ENCODE measurements around the gene TFR2. TPM values are rescaled to one million over a fixed set of nuclear protein-coding genes. Genes with fewer than 3 reads are reported as not detected.

The TFR2 gene
- total RNA-seq, 1 experiment from 2014 or later = not detected

DNA sequence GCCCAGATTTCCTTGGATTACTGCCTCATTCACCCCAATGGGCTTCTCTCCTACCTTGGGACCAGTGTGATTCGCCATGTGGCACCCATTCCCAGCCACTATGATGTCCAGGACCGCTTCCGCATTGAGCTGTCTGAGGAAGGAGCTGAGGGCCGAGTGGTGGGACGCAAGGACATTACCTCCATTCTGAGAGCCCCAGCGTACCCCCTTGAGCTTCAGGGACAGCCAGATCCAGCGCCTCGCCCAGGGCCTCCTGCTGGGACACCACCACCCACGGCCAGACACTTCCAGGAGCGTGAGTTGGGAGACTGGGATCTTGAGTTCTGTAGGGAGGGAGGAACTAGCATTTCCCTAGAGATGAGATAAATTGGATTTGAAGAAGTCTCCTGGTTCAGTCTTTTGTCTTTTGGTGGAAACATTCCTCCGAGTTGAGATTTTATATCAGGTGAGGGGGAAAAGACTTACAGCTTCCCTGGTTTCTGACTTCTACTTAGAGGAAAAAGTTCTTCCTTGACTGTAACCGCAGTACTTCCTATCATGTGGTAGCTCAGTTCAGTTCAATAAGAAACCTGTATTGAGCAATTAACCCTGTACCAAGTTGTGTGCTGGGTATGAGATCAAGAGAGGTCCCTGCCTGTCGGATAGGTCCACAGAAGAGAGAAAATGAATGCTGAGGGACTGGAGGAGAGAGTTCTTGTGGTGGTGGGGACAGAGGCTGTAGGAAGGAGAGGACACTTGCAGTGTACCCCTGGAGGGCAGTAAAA is 27.8 kb downstream of the TFR2 start:
- Mint-ChIP-seq H3K36me3 (ENCODE audit: insufficient read depth, unreplicated experiment) (no peaks in the 10 kb centered on the region), H3K27me3 (ENCODE audit: insufficient read depth, unreplicated experiment) (no peaks in the 10 kb centered on the region), H3K27ac (ENCODE audit: low read depth, unreplicated experiment) (peak overlapping the region; percentile 99), H3K4me3 (ENCODE audit: unreplicated experiment) (peak overlapping the region; percentile 92), H3K4me1 (ENCODE audit: insufficient read depth, unreplicated experiment) (peaks cover 6% of the 10 kb centered on the region), H3K9me3 (ENCODE audit: unreplicated experiment) (no peaks in the 10 kb centered on the region)
- TF ChIP-seq, protein P1, sequence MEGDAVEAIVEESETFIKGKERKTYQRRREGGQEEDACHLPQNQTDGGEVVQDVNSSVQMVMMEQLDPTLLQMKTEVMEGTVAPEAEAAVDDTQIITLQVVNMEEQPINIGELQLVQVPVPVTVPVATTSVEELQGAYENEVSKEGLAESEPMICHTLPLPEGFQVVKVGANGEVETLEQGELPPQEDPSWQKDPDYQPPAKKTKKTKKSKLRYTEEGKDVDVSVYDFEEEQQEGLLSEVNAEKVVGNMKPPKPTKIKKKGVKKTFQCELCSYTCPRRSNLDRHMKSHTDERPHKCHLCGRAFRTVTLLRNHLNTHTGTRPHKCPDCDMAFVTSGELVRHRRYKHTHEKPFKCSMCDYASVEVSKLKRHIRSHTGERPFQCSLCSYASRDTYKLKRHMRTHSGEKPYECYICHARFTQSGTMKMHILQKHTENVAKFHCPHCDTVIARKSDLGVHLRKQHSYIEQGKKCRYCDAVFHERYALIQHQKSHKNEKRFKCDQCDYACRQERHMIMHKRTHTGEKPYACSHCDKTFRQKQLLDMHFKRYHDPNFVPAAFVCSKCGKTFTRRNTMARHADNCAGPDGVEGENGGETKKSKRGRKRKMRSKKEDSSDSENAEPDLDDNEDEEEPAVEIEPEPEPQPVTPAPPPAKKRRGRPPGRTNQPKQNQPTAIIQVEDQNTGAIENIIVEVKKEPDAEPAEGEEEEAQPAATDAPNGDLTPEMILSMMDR (IDR thresholded peaks at IDR 0.05; ENCODE audit: unreplicated experiment) = no peak
- intact Hi-C loops (cut with micrococcal nuclease) = loop anchor here (2.0 kb wide), 1 partner anchor 61 kb away; no protein-coding TSS in a partner anchor
- DNase-seq (ENCODE audit: unreplicated experiment) = no peak
- ChIA-PET POLR2A (interaction anchor here (0.6 to 2.8 kb wide), 4 partner anchors 28 to 369 kb away, joined by 3 to 49 read pairs (median 12); partner anchors contain the start of genes FBXO24, GNB2, LRCH4 and MEPCE), CTCF (interaction anchor here (0.6 to 2.7 kb wide), 9 partner anchors 12 to 92 kb away, joined by 3 to 21 read pairs (median 3); partner anchors contain the start of gene POP7)
- BruUV-seq (replicated peaks) = TSS peak; percentile 42

DNA sequence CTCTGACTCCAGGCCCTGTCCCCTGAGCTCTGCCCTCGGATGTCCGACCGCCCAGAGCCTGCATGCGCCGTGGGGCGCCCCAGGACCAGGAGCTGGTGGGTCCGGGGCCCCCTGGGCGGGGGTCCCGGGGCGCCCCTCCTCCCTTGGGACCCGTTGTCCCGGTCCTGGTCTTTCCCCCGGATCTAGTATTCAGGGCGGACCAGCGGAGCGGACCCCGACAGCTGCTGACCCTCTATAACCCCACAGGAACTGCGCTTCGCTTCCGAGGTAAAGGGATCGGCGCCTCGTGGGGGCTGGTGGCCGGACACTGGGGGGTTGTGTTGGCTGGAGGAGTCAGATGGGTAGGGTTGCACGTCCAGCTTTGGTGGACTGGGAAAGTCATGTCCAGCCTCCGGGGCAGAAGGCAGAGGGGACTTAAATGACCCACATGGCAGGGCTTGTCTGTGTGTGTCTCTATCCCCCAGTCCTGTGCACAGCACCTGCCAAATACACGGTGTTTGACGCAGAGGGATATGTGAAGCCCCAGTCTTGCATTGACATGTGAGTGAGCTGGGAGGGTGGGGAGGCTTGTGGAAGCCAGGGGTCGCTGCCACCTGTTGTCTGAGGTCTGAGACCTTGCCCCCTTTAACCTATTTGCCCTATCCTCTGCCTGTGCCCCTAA is 28.5 kb downstream of the TFR2 start:
- Mint-ChIP-seq H3K36me3 (ENCODE audit: insufficient read depth, unreplicated experiment) (peaks cover 6% of the 10 kb centered on the region), H3K27ac (ENCODE audit: low read depth, unreplicated experiment) (peak overlapping the region; percentile 99), H3K27me3 (ENCODE audit: insufficient read depth, unreplicated experiment) (no peaks in the 10 kb centered on the region), H3K4me3 (ENCODE audit: unreplicated experiment) (peak overlapping the region; percentile 92), H3K4me1 (ENCODE audit: insufficient read depth, unreplicated experiment) (peaks cover 6% of the 10 kb centered on the region), H3K9me3 (ENCODE audit: unreplicated experiment) (no peaks in the 10 kb centered on the region)
- no TSS peak for BruUV-seq (replicated peaks)
- ChIA-PET CTCF (interaction anchor here (0.7 to 2.7 kb wide), 12 partner anchors 12 to 898 kb away, joined by 3 to 21 read pairs (median 3); partner anchors contain the start of genes FBXO24, GNB2, LRCH4 and POP7), POLR2A (interaction anchor here (0.8 to 2.8 kb wide), 16 partner anchors 11 to 254 kb away, joined by 3 to 49 read pairs (median 4); partner anchors contain the start of genes FBXO24, GNB2, LRCH4 and MEPCE)
- DNase-seq (ENCODE audit: unreplicated experiment) = no peak
- TF ChIP-seq, protein P1 (IDR thresholded peaks at IDR 0.05; ENCODE audit: unreplicated experiment) = no peak
- intact Hi-C loops (cut with micrococcal nuclease) = loop anchor here (2.0 kb wide), 1 partner anchor 62 kb away; no protein-coding TSS in a partner anchor

DNA sequence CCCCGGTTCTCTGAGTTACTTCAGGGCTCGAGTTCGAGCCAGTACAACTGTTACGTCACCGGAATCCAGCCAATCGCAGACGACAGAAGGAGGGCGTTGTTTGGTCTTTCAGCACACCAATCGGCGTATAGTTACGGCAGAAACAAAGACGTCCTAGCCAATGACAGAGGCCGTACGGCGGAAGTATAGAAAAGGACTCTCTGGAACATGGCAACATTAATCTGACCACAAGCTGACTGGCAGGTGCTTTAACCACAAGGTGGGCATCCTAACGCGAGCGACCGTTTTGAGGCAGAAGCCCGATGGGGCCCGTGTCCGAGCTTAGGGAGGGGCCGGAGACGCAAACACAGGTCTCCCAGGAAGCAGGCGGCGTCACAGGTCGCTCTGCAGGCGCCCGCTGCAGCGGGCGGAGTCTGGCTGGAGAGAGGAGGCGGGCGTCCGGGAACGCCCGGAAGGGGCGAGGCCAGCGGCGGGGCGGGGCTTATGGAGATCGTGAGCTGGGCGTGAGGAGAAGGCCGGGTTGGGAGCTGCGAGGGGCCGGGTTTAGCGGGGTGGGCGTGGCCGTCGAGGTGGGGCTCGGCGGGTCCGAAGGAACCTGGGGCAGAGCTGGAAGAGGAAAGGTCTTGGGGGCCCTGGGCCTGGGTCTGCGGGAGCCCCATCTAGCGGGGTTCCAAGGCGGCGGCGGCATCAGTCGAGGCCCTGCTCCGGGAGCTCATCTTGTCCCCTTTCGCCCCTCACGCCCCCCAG is 29.2 kb downstream of the TFR2 start, which contains the start of gene MOSPD3:
MOSPD3 (plus strand) TSS at position 558 of the 747 bp plus-strand sequence. CDS start 252 bp downstream, outside the sequence.
- no peaks in the 10 kb centered on the region for H3K27me3 Mint-ChIP-seq (ENCODE audit: insufficient read depth, unreplicated experiment)
- TF ChIP-seq, protein P1 (IDR thresholded peaks at IDR 0.05; ENCODE audit: unreplicated experiment) = no peak
- peak within 1 kb of the TSS; percentile 99 for H3K27ac Mint-ChIP-seq (ENCODE audit: low read depth, unreplicated experiment)
- peak; percentile 99 for DNase-seq (ENCODE audit: unreplicated experiment)
- peaks cover 6% of the 10 kb centered on the region for H3K36me3 Mint-ChIP-seq (ENCODE audit: insufficient read depth, unreplicated experiment)
- intact Hi-C loops (cut with micrococcal nuclease) = loop anchor here (2.0 kb wide), 1 partner anchor 63 kb away; no protein-coding TSS in a partner anchor
- H3K4me3 Mint-ChIP-seq (ENCODE audit: unreplicated experiment) = peak within 1 kb of the TSS; percentile 92
- BruUV-seq (replicated peaks) = no TSS peak
- peaks cover 6% of the 10 kb centered on the region for H3K4me1 Mint-ChIP-seq (ENCODE audit: insufficient read depth, unreplicated experiment)
- POLR2A ChIA-PET = interaction anchor here (0.7 to 2.8 kb wide), 21 partner anchors 10 to 1049 kb away, joined by 3 to 49 read pairs (median 4); partner anchors contain the start of genes FBXO24, GNB2, LRCH4 and MEPCE
- CTCF ChIA-PET = interaction anchor here (0.7 to 2.7 kb wide), 11 partner anchors 17 to 897 kb away, joined by 3 to 21 read pairs (median 3); partner anchors contain the start of genes FBXO24, GNB2, LRCH4 and POP7
- H3K9me3 Mint-ChIP-seq (ENCODE audit: unreplicated experiment) = no peaks in the 10 kb centered on the region

Measured in MCF 10A (cell line).